Ammon's horn (tissue), 1 donor: ENCODE results near the gene GRWD1.

Source experiments
- DNase-seq: peaks from one replicate; pipeline ENCODE4 v3.0.0-alpha.2; 2016; ENCODE audit warnings: low spot score

The GRWD1 gene

GRCh38 chr19:48424694-48425219, 21.0 kb upstream of the GRWD1 start:
- DNase-seq, result peak; percentile 42

DNA sequence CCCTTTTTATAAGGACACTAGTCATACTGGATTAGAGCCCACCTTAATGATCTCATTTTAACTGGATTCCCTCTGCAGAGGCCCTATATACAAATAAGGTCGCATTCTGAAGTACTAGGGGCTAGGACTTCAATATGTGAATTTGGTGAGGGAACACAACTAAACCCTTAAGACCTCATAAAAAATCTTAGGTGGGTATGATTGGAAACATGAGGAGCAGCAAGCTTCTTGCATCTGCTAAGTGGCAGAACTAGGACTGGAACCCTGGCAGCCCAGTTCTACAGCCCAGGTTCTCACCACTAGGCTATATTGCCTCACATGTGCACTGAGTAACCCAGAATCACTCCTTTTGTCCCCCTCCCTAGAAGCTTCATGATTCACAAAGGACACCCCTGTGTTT, 17.1 kb upstream of the GRWD1 start:
- DNase-seq, result no peak

GRCh38 chr19:48433337-48433736, 12.4 kb upstream of the GRWD1 start:
- DNase-seq, result no peak

- no peak for DNase-seq
Measured at GRCh38 chr19:48436586-48436985, 9.2 kb upstream of the GRWD1 start.

- no peak for DNase-seq
Measured at GRCh38 chr19:48441360-48442050, 4.3 kb upstream of the GRWD1 start.

DNA sequence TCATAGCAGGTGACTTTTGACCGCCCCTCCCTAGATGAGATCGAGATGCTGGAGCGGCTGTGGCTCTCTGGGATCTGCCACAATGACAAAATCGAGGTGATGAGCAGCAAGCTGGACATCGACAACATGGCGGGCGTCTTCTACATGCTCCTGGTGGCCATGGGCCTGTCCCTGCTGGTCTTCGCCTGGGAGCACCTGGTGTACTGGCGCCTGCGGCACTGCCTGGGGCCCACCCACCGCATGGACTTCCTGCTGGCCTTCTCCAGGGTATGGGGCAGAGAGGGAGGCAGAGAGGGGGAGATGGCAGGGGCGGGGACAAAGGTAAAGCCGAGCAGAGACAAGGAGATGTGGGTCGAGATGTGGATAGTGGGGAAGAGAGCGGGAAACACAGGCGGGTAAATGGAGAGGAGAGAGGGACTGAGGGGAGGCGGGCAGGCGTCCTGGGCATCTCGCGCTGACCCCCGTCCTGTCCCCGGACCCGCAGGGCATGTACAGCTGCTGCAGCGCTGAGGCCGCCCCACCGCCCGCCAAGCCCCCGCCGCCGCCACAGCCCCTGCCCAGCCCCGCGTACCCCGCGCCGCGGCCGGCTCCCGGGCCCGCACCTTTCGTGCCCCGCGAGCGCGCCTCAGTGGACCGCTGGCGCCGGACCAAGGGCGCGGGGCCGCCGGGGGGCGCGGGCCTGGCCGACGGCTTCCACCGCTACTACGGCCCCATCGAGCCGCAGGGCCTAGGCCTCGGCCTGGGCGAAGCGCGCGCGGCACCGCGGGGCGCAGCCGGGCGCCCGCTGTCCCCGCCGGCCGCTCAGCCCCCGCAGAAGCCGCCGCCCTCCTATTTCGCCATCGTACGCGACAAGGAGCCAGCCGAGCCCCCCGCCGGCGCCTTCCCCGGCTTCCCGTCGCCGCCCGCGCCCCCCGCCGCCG, 3.4 kb upstream of the GRWD1 start:
- no peak for DNase-seq

GRCh38 chr19:48443256-48443655, 2.5 kb upstream of the GRWD1 start:
- DNase-seq, result no peak

- no peak for DNase-seq
Measured at GRCh38 chr19:48443731-48444128, 2.1 kb upstream of the GRWD1 start.

- no peak for DNase-seq
Measured at GRCh38 chr19:48444129-48444935, 1.5 kb upstream of the GRWD1 start.

GRCh38 chr19:48444936-48445200, 915 bp upstream of the GRWD1 start:
- no peak for DNase-seq

- DNase-seq, result peak; percentile 78
Measured at GRCh38 chr19:48445256-48445605, 552 bp upstream of the GRWD1 start.

GRCh38 chr19:48446579-48446978, 796 bp downstream of the GRWD1 start:
- no peak for DNase-seq

DNA sequence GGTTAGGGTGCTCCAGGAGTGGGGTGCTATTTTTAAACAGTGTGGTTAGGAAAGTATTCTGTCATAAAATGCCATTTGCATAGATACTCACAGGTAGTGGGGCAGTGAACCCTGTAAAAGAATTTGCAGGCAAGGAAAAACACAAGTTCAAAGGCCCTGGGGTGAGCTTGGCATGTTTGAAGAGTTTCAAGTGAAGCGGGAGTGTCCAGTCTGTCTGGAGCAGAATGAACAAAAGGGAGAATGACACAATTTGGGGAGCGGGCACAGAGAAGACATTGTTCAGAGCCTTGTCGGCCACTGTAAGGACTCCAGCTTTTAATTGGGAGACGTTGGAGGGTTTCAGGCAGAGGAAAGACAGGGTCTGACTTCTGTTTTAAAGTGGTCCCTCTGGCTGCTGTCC, 2.8 kb downstream of the GRWD1 start:
- DNase-seq, result no peak

- no peak for DNase-seq
Measured at GRCh38 chr19:48450441-48450840, 4.7 kb downstream of the GRWD1 start.

DNA sequence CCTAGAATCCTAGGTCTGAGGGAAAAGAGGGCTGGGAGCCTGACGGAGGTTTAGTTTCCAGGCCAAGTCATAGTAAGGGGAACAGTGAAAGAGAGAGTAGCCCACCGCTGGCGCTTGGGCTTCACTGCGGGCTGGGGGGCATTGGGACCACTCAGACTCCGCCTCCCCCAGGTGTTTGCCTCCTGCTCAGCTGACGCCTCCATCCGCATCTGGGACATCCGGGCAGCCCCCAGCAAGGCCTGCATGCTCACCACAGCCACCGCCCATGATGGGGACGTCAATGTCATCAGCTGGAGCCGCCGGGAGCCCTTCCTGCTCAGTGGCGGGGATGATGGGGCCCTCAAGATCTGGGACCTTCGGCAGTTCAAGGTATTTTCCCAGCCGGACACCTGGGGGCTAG, 5.1 kb downstream of the GRWD1 start:
- no peak for DNase-seq

GRCh38 chr19:48451624-48452023, 5.8 kb downstream of the GRWD1 start:
- DNase-seq, result no peak

- no peak for DNase-seq
Measured at GRCh38 chr19:48452289-48453190, 6.8 kb downstream of the GRWD1 start.

DNA sequence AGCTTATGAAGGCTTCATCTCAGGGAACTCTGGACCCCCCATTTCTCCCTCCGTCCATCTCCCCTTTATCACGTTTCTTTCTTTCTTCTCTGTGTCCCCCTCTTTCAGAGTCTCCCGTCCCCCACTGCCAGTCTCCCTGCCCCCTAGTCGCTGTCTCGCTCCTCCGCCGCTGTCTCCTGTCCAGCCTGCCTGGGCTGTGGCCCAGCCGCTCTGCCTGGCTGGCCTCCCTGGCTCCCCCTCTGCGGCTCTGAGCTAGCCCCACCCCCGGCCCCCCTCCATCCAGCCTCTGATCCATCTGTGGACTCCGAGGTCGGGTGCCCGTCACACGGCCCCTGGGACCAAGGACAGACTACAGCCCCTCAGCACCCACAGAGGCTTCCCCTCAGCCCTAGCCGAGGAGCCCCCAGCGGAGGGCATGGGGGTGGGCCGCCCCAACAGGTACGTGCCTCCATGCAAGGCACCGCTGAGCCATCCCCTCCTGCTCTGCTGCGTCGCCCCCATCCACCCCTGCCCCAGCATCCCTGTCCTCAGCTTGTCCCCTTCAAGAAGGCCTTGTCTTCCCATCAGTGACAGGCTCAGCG, 8.5 kb downstream of the GRWD1 start:
- peak; percentile 41 for DNase-seq

DNA sequence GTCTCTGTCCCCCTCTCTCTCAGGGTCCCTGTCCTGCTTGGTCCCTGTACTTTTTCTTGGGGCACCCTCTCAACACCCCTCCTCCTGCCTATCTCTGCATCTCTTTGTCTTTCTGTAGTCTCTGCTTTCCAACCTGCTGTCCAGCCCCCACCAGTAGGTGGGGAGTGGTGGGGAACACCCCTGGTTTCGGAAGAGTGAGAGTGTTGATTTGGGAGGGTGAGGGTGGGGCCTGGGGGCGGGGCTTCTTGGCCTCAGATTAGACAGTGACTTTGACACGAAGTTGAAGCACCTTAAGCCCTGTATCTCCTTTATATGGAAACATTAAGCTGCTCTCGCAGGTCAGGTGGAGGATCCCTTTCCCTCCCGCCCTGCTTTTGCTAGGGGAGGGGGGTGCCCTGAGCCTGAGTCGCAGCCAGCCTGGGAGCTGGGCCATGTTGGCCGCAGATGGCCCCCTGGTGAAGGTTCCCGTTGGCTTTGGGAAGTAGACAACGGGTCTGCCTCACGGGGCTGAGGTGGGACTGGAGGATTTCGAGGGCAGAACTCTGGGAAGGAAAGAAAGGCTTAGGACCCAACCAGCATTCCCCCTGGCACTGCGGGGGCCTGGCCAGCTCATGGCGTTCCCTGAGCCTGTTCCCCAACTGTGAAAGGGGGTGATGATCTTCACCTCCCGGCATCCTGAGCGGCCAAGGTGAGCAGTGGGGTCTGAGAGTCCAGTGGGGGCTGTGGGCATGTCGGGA, 9.6 kb downstream of the GRWD1 start, which contains the start of gene KCNJ14:
Gene KCNJ14 (plus strand): TSS at position 404 of the 737 bp plus-strand sequence. CDS start 6,151 bp downstream, outside the sequence.
- no peak for DNase-seq

- DNase-seq, result no peak
Measured at GRCh38 chr19:48455908-48456562, 10.3 kb downstream of the GRWD1 start.
